CD4-positive, alpha-beta T cell (primary cell): ENCODE measurements around the gene PMM1. TPM values are rescaled to one million over a fixed set of nuclear protein-coding genes. Genes with fewer than 3 reads are reported as not detected.
A peak's percentile ranks its signal among the peaks of the same experiment; 100 is the strongest.

Experiments used
- ATAC-seq: fragments of 200-7000 bp; cut with Tn5 transposase; one replicate; pipeline ENCODE4 v1.10.0; 2022; ENCODE audit warnings: mild to moderate bottlenecking; ENCODE audit not compliant: poor library complexity
- CTCF ChIA-PET: fragments of 350-600 bp; sonication (Branson Sonifier 250); formaldehyde crosslinking; loops from one replicate; lab custom pipeline; 2021; ENCODE audit warnings: antibody characterized with exemption, inconsistent platforms; lab: Charles Lee
- POLR2A ChIA-PET: fragments of 350-600 bp; sonication (Branson Sonifier 250); formaldehyde crosslinking; loops from one replicate; lab custom pipeline; 2021; ENCODE audit warnings: antibody characterized with exemption, inconsistent platforms; lab: Charles Lee
- DNase-seq, 14 experiments: peaks; one replicate each; pipeline ENCODE4 v3.0.0-alpha.2; 2013 to 2020; ENCODE audit warnings: mixed read lengths in 2 of 14
- H3K27ac ChIP-seq, 2 donors: one replicate each; pipeline versions ENCODE4 v1.5.1 to v1.7.0; 2013; ENCODE audit warnings: low read length in 2 of 2, low read depth in 1 of 2, mild to moderate bottlenecking in 1 of 2
- H3K27me3 ChIP-seq, 2 experiments: 1 replicate in 1 of 2; 2 replicates in 1 of 2; pipeline versions ENCODE4 v1.6.1 to v1.7.0; 2013; ENCODE audit warnings: low read length in 2 of 2, control low read depth in 1 of 2, mild to moderate bottlenecking in 1 of 2, moderate library complexity in 1 of 2; ENCODE audit not compliant: insufficient read depth in 2 of 2, control insufficient read depth in 1 of 2
- H3K36me3 ChIP-seq: one replicate; pipeline ENCODE4 v1.6.1; 2013; ENCODE audit warnings: low read length, control low read depth; ENCODE audit not compliant: insufficient read depth
- H3K4me1 ChIP-seq: one replicate; pipeline ENCODE4 v1.6.1; 2013; ENCODE audit warnings: low read length, control low read depth; ENCODE audit not compliant: insufficient read depth
- H3K4me3 ChIP-seq: one replicate; pipeline ENCODE4 v1.5.1; 2013; ENCODE audit warnings: mild to moderate bottlenecking, low read length, moderate library complexity
- H3K9me3 ChIP-seq, 2 experiments: 1 replicate in 1 of 2; 2 replicates in 1 of 2; pipeline versions ENCODE4 v1.6.1 to v1.7.0; 2013; ENCODE audit warnings: low read length in 2 of 2, mild to moderate bottlenecking in 2 of 2, control low read depth in 1 of 2, moderate library complexity in 1 of 2; ENCODE audit not compliant: control insufficient read depth in 1 of 2, insufficient read depth in 1 of 2
- H3K27ac Mint-ChIP-seq: one replicate; pipeline ENCODE4 v1.8.0; 2020; ENCODE audit warnings: mixed read lengths
- H3K27me3 Mint-ChIP-seq: one replicate; pipeline ENCODE4 v1.8.0; 2021; ENCODE audit warnings: mixed read lengths
- H3K36me3 Mint-ChIP-seq: one replicate; pipeline ENCODE4 v1.8.0; 2021; ENCODE audit warnings: low read depth, mixed read lengths
- H3K4me1 Mint-ChIP-seq: one replicate; pipeline ENCODE4 v1.8.0; 2021; ENCODE audit warnings: low read depth, mixed read lengths
- H3K4me3 Mint-ChIP-seq: one replicate; pipeline ENCODE4 v1.8.0; 2020; ENCODE audit warnings: mild to moderate bottlenecking, mixed read lengths
- H3K9me3 Mint-ChIP-seq: one replicate; pipeline ENCODE4 v1.8.0; 2020; ENCODE audit warnings: mixed read lengths
- intact Hi-C, 2 experiments: fragments of 100-400 bp; cut with DNase I in 1 of 2; cut with micrococcal nuclease in 1 of 2; formaldehyde crosslinking; loops; one replicate each; pipeline versions ENCODE4 v1.15.1 to v1.9.0; 2023 to 2025; cut with DNase I, micrococcal nuclease
- total RNA-seq, 174 experiments: library from RNA in 2 of 174; stranded (reverse) in 2 of 174; gene quantifications; one replicate each; pipeline ENCODE4 v1.2.3 and lab custom pipeline; 2021 to 2026
- TF ChIP-seq, protein P1 (sequence below): fragments of 200-600 bp; IDR thresholded peaks from one replicate; pipeline ENCODE4 v1.8.0; 2022; ENCODE audit warnings: antibody characterized with exemption, mild to moderate bottlenecking

PMM1 gene
- total RNA-seq, 2 experiments from 2014 or later, result 24.8 to 25.5 TPM

DNA sequence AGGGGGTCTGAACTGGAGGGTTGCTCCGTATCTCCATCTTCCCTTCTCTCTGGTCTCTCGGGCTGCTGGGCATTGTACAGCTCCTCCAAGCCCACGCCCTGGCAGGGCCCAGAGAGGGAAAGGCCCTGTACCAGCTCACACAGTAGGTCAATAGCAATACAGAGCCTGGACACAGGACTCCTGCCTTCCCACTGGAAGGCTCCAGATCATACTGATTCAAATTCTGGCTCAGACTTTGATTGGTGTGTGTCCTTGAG lies 22.2 kb downstream of the PMM1 start:
- Histone ChIP-seq H3K36me3 (no peaks in the 10 kb centered on the region), H3K4me3 (no peak overlapping the region), H3K4me1 (no peaks in the 10 kb centered on the region), H3K27me3 (no peaks in the 10 kb centered on the region), H3K27ac (no peak overlapping the region), H3K9me3 (no peaks in the 10 kb centered on the region)
- TF ChIP-seq, protein P1, sequence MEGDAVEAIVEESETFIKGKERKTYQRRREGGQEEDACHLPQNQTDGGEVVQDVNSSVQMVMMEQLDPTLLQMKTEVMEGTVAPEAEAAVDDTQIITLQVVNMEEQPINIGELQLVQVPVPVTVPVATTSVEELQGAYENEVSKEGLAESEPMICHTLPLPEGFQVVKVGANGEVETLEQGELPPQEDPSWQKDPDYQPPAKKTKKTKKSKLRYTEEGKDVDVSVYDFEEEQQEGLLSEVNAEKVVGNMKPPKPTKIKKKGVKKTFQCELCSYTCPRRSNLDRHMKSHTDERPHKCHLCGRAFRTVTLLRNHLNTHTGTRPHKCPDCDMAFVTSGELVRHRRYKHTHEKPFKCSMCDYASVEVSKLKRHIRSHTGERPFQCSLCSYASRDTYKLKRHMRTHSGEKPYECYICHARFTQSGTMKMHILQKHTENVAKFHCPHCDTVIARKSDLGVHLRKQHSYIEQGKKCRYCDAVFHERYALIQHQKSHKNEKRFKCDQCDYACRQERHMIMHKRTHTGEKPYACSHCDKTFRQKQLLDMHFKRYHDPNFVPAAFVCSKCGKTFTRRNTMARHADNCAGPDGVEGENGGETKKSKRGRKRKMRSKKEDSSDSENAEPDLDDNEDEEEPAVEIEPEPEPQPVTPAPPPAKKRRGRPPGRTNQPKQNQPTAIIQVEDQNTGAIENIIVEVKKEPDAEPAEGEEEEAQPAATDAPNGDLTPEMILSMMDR, result no peak
- Mint-ChIP-seq H3K36me3 (no peaks in the 10 kb centered on the region), H3K9me3 (no peaks in the 10 kb centered on the region), H3K27me3 (peaks cover 5% of the 10 kb centered on the region), H3K4me1 (no peaks in the 10 kb centered on the region), H3K4me3 (no peak overlapping the region), H3K27ac (no peak overlapping the region)
- ChIA-PET CTCF (no interaction called here), POLR2A (no interaction called here)
- ATAC-seq, result no peak
- DNase-seq, result no peak
- intact Hi-C loops, result no loop called here

DNA sequence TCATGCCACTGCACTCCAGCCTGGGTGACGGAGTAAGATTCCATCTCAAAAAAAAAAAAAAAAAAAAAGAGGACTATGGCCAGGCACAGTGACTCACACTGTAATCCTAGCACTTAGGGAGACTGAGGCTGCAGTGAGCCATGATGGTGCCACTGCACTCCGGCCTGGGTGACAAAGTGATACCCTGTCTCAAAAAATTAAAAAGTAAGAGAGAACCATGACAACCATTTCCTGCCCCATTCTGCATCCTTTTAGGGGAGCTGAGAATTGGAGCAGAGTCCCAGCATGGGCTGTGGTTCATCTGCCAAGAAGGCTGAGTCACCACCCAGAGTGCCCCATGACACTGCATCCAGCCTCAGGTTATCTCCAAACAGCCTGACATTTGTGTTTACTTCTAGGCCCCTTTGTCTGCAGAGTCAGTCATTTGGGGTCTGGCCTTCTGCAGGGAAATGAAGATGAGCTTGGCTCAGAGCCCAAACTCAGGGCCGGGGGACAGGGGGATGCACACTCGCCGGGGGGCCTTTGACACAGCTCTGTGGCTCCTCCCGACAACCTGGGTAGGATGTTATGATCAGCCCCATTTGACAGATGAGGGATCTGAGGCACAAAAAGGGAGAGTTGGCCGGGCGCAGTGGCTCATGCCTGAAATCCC lies 24.1 kb downstream of the PMM1 start:
- Mint-ChIP-seq H3K9me3 (no peaks in the 10 kb centered on the region), H3K4me1 (no peaks in the 10 kb centered on the region), H3K27me3 (peaks cover 13% of the 10 kb centered on the region), H3K27ac (no peak overlapping the region), H3K36me3 (no peaks in the 10 kb centered on the region), H3K4me3 (no peak overlapping the region)
- H3K36me3 ChIP-seq, result no peaks in the 10 kb centered on the region
- H3K27me3 ChIP-seq, result peaks cover 5 to 7% of the 10 kb centered on the region in 2 experiments
- H3K4me3 ChIP-seq, result no peak overlapping the region
- H3K4me1 ChIP-seq, result no peaks in the 10 kb centered on the region
- no peaks in the 10 kb centered on the region for H3K9me3 ChIP-seq
- no peak overlapping the region for H3K27ac ChIP-seq
- ATAC-seq, result peak; percentile 41
- ChIA-PET CTCF (no interaction called here), POLR2A (no interaction called here)
- TF ChIP-seq, protein P1, result no peak
- peak in 1 of 14 experiments; percentile 7 for DNase-seq
- intact Hi-C loops, result no loop called here

DNA sequence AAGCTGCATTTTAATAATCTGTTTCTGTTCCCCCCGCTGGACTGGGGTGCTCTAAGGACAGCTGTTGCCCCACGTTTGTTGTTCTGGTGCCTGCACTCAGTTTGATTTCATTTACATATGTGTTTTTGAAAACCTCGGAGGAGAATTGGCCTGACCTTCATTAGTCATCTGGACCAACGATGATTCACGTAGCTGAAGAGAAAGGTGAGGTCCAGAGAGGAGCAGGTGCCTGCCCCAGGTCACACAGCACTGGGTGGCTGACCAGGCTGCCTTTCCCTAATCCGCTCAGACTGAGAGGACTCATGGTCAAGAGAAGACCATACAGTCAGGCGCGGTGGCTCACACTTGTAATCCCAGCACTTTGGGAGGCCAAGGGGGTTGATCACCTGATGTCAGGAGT lies 25.1 kb downstream of the PMM1 start:
- no peak overlapping the region for H3K27ac ChIP-seq
- H3K36me3 ChIP-seq, result no peaks in the 10 kb centered on the region
- POLR2A ChIA-PET, result no interaction called here
- Mint-ChIP-seq H3K4me3 (no peak overlapping the region), H3K36me3 (no peaks in the 10 kb centered on the region), H3K9me3 (no peaks in the 10 kb centered on the region), H3K4me1 (no peaks in the 10 kb centered on the region), H3K27ac (no peak overlapping the region), H3K27me3 (peaks cover 20% of the 10 kb centered on the region)
- no peaks in the 10 kb centered on the region for H3K9me3 ChIP-seq
- ATAC-seq (no peak), DNase-seq (no peak)
- H3K27me3 ChIP-seq, result peaks cover 9 to 15% of the 10 kb centered on the region in 2 experiments
- TF ChIP-seq, protein P1, result no peak
- CTCF ChIA-PET, result no interaction called here
- intact Hi-C loops, result no loop called here
- no peak overlapping the region for H3K4me3 ChIP-seq
- no peaks in the 10 kb centered on the region for H3K4me1 ChIP-seq
